HG03571 (cell line): Measurements from ENCODE around the gene TARBP1.
A peak's percentile ranks its signal among the peaks of the same experiment; 100 is the strongest.
"Not testable (repeated sequence)": the region's sequence is repeated elsewhere in the genome, so short reads cannot be mapped to it uniquely, and the experiment has no call there.

Experiments
- ATAC-seq: cut with Tn5 transposase; IDR thresholded peaks from one replicate; pipeline ENCODE4 v1.9.1; 2021; ENCODE audit not compliant: unreplicated experiment

TARBP1 gene

DNA sequence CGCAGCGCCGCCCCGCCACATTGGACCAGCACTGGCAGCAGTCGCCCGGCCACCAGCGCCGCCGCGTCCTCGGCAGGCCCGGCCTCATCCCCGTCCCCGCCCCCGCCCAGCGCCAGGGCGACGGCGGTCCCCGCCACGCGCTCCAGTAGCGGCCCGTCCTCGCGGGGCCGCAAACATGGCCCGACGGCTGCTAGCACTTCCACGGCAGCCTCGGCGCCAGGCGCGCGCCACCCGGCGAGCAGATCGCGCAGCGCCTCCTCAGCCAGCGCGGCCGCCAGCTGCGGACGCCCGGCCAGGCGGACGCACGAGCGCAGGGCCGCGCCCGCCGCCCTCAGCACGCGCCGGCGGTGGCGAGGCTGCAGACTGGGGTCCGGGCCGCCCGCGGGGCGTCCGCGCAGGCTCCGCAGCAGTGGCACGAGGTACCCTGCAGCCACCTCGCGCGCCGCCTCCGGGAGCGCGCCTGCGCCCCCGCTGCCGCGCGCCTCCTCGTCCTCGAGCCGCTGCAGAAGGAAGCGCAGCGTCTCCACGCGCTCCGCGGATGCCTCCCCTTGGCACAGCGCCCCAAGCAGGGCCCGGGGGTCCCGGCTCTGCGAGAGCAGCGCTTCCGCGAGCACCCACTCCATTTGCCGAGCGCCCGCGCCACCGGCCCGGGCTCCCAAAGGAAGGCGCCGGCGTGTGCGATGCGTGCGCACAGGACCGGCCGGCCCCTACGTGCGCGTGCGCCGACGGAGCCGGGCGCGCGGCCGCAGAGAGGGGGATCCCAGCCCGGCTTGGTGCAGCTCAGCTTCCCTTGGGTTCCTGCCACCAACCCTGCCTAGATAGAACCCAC is at the start of gene TARBP1:
Gene TARBP1, minus strand, starts transcription at position 699 of the 829 bp plus-strand sequence. Its CDS starts 76 bp downstream, at position 623.
- ATAC-seq = peak; percentile 61

DNA sequence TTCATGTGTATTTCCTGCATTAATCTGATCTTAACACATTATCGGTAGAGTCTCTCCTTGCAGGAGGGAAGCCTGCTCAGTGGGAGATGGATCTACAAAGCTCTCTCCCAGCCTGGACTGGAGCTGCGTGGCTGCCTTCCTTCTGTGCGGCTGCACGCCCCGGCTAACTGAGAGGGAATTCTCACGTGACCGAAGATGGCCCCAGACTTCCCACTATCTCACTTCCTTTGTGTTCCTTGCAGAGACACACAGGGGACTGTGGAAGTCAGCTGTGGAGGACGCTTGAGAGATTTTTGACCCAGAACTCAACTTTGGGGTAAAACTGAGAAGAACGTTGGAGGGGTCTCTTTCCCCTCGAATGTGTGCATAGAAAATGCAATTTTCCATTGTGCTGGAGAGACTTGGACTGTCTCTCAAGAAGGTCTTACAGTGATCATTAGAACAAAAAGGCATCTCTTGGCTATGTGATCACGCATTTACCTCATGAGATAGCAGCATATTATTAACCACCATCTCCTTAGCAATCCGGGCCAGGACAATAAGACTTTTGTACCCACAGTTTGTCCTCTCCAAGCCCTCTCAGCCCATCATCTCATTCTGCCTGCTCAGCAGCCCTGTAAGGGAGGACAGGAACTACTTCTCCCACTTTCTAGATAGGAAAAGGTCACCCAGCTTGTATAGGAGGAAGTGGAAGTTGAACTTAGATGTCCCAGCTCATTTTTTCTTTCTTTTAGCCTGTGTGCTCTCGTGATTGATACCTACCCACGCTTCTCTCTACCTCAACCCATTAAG is 49.3 kb upstream of the TARBP1 start:
- no peak for ATAC-seq

DNA sequence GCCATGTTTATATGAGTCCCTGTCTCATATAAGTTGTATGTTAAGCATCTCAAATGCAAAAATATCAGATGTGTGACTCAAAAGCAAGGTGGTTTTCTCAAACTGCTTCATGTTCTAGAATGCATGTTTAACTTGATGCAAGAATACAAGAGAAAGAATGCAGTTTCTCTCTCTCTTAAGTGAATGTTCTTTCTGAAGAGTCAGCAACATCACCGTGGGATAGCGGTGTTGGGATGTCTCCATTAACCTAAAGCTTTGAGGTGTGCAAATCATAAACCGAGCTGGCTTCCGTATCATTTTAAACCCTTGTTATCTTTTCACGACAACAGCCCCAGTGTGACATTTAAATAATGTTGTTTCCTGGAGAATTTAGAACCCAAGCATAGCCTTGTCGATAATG is 48.4 kb upstream of the TARBP1 start:
- no peak for ATAC-seq

DNA sequence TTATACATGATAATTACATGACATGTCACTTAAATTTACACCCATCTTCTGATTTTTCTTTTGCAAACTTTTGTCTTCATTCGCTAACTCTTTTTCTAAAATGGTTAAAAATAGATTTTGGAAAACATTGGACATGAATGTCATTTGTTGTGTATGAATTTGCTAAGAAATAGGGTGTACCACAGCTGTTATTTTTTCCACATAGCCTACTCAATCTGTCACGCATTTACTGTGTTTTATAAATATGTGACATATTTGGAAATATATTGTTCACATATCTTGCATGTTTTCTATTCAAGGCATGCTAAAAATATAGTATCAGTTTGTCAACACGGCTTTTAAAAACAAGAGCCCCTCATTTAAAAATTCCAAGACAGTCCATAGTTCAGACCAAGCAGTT is 47.9 kb upstream of the TARBP1 start:
- no peak for ATAC-seq

DNA sequence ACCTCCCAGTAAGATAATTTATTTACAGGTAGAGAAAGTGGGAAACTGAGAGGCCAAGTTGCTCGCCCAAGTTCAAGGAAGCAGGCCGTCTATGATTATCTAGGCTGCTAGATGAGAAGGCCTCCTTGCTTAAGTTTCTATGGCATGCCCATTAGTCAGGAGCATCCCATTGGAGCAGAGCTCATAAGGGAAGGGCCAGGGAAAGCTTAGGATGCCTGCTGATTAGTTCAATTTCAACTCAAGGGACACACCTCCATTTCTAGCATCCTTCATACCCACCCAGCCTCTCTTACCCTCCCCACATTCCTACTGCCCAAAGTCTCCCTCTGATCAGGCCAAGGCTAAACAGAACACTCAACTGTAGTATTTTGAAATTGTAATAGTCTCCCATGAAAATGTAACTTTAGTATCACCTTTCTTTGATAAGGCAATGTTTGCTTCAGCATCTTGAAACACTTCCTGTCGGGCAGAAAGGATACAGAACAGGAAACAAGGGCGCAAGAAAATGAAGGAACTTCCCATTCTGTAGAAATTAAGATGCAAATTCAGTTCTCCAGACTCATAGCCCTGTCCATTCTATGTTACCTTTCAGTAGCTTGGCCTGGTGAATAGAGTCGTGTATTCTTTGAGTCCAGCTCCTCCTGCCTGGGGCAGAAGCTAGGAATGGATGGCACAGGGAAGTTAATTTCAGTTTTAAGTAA is 46.3 kb upstream of the TARBP1 start:
- ATAC-seq = no peak

DNA sequence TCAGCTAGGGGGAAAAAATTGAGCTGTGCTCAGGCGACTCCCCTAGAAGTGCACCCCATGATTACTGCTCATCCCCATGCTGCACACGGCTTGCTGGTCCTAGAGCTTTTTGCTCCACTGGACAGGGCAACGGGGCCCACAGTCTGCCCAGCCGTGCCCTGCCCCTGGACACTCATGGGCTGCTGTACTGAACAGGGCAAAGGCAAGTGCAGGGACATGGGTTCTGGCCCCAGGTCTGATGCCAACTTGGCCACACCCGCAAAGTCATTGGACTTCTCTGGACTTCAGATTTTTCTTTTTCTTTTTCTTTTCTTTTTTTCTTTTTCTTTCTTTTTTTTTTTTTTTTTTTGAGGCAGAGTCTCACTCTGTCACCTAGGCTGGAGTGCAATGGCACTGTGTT is 42.9 kb upstream of the TARBP1 start:
- ATAC-seq = no peak

GRCh38 chr1:234520908-234521817 is 42.2 kb upstream of the TARBP1 start:
- no peak for ATAC-seq

GRCh38 chr1:234519506-234519905 is 40.5 kb upstream of the TARBP1 start:
- ATAC-seq = no peak

- no peak for ATAC-seq
These were observed 39.9 kb upstream of the TARBP1 start for GRCh38 chr1:234518876-234519275.

GRCh38 chr1:234518086-234518485 is 39.1 kb upstream of the TARBP1 start:
- not testable (repeated sequence) for ATAC-seq

GRCh38 chr1:234517110-234517802 is 38.3 kb upstream of the TARBP1 start:
- no peak for ATAC-seq

DNA sequence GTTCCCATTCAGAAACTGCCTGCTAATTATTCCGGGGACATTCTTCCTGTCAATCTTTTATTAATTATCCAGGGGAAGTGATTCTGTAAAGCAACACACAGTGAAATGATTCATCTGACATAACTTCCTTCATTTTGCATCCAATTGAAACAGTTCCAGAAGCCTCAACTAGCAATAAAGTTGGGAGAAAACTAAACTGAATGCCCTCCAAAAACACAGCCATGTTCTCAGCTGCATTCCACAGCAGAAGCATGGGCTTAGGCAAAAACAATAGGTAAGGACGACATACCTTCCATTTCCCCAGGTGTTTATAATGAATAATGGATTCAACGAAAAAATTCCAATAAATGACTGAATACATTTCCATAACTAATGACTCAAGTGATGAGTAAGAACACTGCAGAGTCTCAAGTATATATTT is 36.9 kb upstream of the TARBP1 start:
- ATAC-seq = no peak

- no peak for ATAC-seq
These were observed 36.4 kb upstream of the TARBP1 start for GRCh38 chr1:234515411-234515810.

DNA sequence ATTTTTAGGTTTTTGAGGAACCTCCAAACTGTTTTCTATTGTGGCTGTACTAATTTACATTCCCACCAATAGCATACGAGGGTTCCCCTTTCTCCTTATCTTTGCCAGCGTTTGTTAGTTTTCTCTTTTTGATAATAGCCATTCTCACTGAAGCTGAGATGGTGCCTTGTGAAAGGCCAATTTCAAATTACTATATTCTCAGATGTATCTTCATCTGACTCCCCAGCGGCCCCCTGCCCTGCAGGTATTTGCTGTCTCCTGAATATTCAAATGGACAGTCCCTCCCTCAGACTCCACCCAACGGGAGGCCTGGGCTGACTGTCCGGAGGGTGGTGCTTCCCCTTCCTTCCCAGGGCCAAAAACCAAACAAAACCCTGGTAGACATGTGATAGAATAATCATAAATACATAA is 33.5 kb upstream of the TARBP1 start:
- ATAC-seq = no peak

- ATAC-seq = no peak
These were observed 30.7 kb upstream of the TARBP1 start for GRCh38 chr1:234509457-234510328.

GRCh38 chr1:234507626-234508387 is 28.8 kb upstream of the TARBP1 start:
- no peak for ATAC-seq

DNA sequence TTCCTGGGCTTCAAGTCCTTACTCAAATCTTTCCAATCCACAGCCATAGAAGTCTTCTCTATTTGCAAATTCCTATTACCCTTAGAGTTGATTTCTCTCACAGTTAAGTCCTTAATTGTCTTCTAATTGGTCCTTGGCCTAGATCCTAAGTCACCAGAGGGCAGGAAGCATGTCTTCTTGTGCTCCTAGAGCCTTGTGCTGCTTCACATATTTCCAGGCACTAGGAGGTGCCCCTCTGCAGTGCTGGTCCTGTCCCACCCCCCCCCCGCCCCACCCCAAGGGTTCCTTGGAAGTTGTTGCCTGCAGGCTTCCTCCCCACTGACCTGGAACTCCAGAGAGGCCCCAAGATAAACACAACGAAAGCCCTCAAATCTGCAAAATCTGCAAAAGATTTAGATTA is 28.1 kb upstream of the TARBP1 start:
- ATAC-seq = no peak

GRCh38 chr1:234505769-234506102 is 26.8 kb upstream of the TARBP1 start:
- ATAC-seq = no peak
